Liver (tissue), 9 donors: ENCODE data around the gene IFI27L1. TPM values are rescaled to one million over a fixed set of nuclear protein-coding genes. Genes with fewer than 3 reads are reported as not detected.
A peak's percentile ranks its signal among the peaks of the same experiment; 100 is the strongest.

ENCODE experiments used
- DNase-seq: peaks from one replicate; pipeline ENCODE4 v3.0.0-alpha.2; 2017; ENCODE audit warnings: low spot score
- H3K27ac ChIP-seq, 2 donors: one replicate each; pipeline ENCODE4 v1.7.0; 2013; ENCODE audit warnings: inconsistent platforms in 2 of 2, low read length in 2 of 2, control low read depth in 1 of 2, low read depth in 1 of 2, mild to moderate bottlenecking in 1 of 2
- H3K27me3 ChIP-seq, 4 donors: one replicate each; pipeline versions ENCODE4 v1.6.1 to v1.7.0; 2013; ENCODE audit warnings: low read length in 3 of 4, inconsistent platforms in 1 of 4, mild to moderate bottlenecking in 1 of 4, moderate library complexity in 1 of 4; ENCODE audit not compliant: control insufficient read depth in 4 of 4, insufficient read depth in 4 of 4
- H3K36me3 ChIP-seq, 4 donors: one replicate each; pipeline versions ENCODE4 v1.6.1 to v1.7.0; 2013; ENCODE audit warnings: low read length in 3 of 4, mild to moderate bottlenecking in 3 of 4, low read depth in 1 of 4, moderate library complexity in 1 of 4; ENCODE audit not compliant: control insufficient read depth in 4 of 4, insufficient read depth in 3 of 4
- H3K4me1 ChIP-seq, 4 donors: one replicate each; pipeline versions ENCODE4 v1.6.1 to v1.7.0; 2013; ENCODE audit warnings: low read length in 3 of 4, mild to moderate bottlenecking in 3 of 4, moderate library complexity in 1 of 4; ENCODE audit not compliant: control insufficient read depth in 4 of 4, insufficient read depth in 4 of 4
- H3K4me3 ChIP-seq, 3 donors: one replicate each; pipeline versions ENCODE4 v1.6.1 to v1.7.0; 2013; ENCODE audit warnings: low read length in 3 of 3, control low read depth in 1 of 3, low read depth in 1 of 3, mild to moderate bottlenecking in 1 of 3
- H3K9ac ChIP-seq, 2 donors: one replicate each; pipeline ENCODE4 v1.7.0; 2013; ENCODE audit warnings: low read length in 2 of 2, mild to moderate bottlenecking in 2 of 2, moderate library complexity in 2 of 2, control low read depth in 1 of 2, low read depth in 1 of 2
- H3K9me3 ChIP-seq, 4 donors: one replicate each; pipeline versions ENCODE4 v1.6.1 to v1.7.0; 2013; ENCODE audit warnings: low read length in 3 of 4; ENCODE audit not compliant: control insufficient read depth in 4 of 4
- ATF3 ChIP-seq: IDR thresholded peaks from 2 replicates; pipeline ENCODE4 v1.6.1; 2016; ENCODE audit warnings: antibody characterized with exemption
- EGR1 ChIP-seq, 2 donors: IDR thresholded peaks; 2 replicates each; pipeline ENCODE4 v1.6.1; 2016 to 2018; ENCODE audit warnings: antibody characterized with exemption in 2 of 2, low read depth in 2 of 2
- FOXA1 ChIP-seq: IDR thresholded peaks from 2 replicates; pipeline ENCODE4 v1.6.1; 2016; ENCODE audit warnings: antibody characterized with exemption
- FOXA2 ChIP-seq: IDR thresholded peaks from 2 replicates; pipeline ENCODE4 v1.6.1; 2016; ENCODE audit warnings: antibody characterized with exemption
- GABPA ChIP-seq, 2 donors: IDR thresholded peaks in 1 of 2; conservative IDR thresholded peaks in 1 of 2; 2 replicates each; pipeline ENCODE4 v1.6.1; 2016; ENCODE audit warnings: antibody characterized with exemption in 2 of 2, mild to moderate bottlenecking in 1 of 2, moderate library complexity in 1 of 2
- HNF4A ChIP-seq, 2 donors: conservative IDR thresholded peaks; 2 replicates each; pipeline ENCODE4 v1.6.1; 2016; ENCODE audit warnings: antibody characterized with exemption in 2 of 2, mild to moderate bottlenecking in 2 of 2
- HNF4G ChIP-seq: IDR thresholded peaks from 2 replicates; pipeline ENCODE4 v1.6.1; 2016; ENCODE audit warnings: antibody characterized with exemption
- JUND ChIP-seq, 2 donors: IDR thresholded peaks; 2 replicates each; pipeline ENCODE4 v1.6.1; 2016; ENCODE audit warnings: antibody characterized with exemption in 2 of 2
- NR2F2 ChIP-seq: IDR thresholded peaks from 2 replicates; pipeline ENCODE4 v1.6.1; 2016; ENCODE audit warnings: antibody characterized with exemption
- RAD21 ChIP-seq, 2 donors: IDR thresholded peaks; 2 replicates each; pipeline ENCODE4 v1.6.1; 2016; ENCODE audit warnings: antibody characterized with exemption in 2 of 2, mild to moderate bottlenecking in 2 of 2
- RXRA ChIP-seq, 2 donors: IDR thresholded peaks; 2 replicates each; pipeline ENCODE4 v1.6.1; 2017 to 2018; ENCODE audit warnings: antibody characterized with exemption in 2 of 2, mild to moderate bottlenecking in 1 of 2
- SP1 ChIP-seq: IDR thresholded peaks from 2 replicates; pipeline ENCODE4 v1.6.1; 2018; ENCODE audit warnings: antibody characterized with exemption, mild to moderate bottlenecking
- TAF1 ChIP-seq: conservative IDR thresholded peaks from 2 replicates; pipeline ENCODE4 v1.6.1; 2016; ENCODE audit warnings: antibody characterized with exemption, mild to moderate bottlenecking
- ZBTB33 ChIP-seq: IDR thresholded peaks from 2 replicates; pipeline ENCODE4 v1.6.1; 2016; ENCODE audit warnings: antibody characterized with exemption
- WGBS: extraction: QIAGEN DNeasy Blood & Tissue Kit; methylation state at CpG from one replicate; pipeline ENCODE4 v1.1.7; 2013; 5-methylcytosine and 5-hydroxymethylcytosine counted together
- polyA plus RNA-seq, 2 donors: library from polyadenylated mRNA; stranded (reverse) in 1 of 2; unstranded in 1 of 2; fragments of 200-250 nt in 1 of 2; fragments of >200 nt in 1 of 2; fragmentation: Nextera tagmentation in 1 of 2; extraction: Ambion mirVana in 1 of 2; gene quantifications; one replicate each; pipeline versions ENCODE4 v1.2.1 to v1.2.3, GENCODE V29; 2013 to 2015
- total RNA-seq, 2 donors: library from RNA; depleted of rRNA; stranded (reverse); fragments of >200 nt; gene quantifications; one replicate each; pipeline ENCODE4 v1.2.3, GENCODE V29; 2014
- TF ChIP-seq, protein P1 (sequence below): IDR thresholded peaks from 2 replicates; pipeline ENCODE4 v1.6.1; 2016; ENCODE audit warnings: antibody characterized with exemption, mild to moderate bottlenecking
- TF ChIP-seq, protein P2 (sequence below): fragments of 150-350 bp; IDR thresholded peaks from 2 replicates; pipeline ENCODE4 v1.5.1; 2017; ENCODE audit warnings: improper control_type of control experiment, low read depth, low read length; ENCODE audit not compliant: missing input control
- TF ChIP-seq, protein P3 (sequence below): IDR thresholded peaks from 2 replicates; pipeline ENCODE4 v1.6.1; 2016; ENCODE audit warnings: antibody characterized with exemption
- donor health status: healthy.
- donor health status: healthy.
- donor health status: healthy.
- donor health status: healthy.
- donor health status: healthy.

Gene IFI27L1
- total and polyA plus RNA-seq, 4 donors, result 3.7 to 8.1 (median 5.6) TPM

GRCh38 chr14:94054401-94054800, 26.7 kb upstream of the IFI27L1 start:
- 98% methylated on average over 1 of the region's 1 CpG for WGBS
- TF ChIP-seq, protein P1, sequence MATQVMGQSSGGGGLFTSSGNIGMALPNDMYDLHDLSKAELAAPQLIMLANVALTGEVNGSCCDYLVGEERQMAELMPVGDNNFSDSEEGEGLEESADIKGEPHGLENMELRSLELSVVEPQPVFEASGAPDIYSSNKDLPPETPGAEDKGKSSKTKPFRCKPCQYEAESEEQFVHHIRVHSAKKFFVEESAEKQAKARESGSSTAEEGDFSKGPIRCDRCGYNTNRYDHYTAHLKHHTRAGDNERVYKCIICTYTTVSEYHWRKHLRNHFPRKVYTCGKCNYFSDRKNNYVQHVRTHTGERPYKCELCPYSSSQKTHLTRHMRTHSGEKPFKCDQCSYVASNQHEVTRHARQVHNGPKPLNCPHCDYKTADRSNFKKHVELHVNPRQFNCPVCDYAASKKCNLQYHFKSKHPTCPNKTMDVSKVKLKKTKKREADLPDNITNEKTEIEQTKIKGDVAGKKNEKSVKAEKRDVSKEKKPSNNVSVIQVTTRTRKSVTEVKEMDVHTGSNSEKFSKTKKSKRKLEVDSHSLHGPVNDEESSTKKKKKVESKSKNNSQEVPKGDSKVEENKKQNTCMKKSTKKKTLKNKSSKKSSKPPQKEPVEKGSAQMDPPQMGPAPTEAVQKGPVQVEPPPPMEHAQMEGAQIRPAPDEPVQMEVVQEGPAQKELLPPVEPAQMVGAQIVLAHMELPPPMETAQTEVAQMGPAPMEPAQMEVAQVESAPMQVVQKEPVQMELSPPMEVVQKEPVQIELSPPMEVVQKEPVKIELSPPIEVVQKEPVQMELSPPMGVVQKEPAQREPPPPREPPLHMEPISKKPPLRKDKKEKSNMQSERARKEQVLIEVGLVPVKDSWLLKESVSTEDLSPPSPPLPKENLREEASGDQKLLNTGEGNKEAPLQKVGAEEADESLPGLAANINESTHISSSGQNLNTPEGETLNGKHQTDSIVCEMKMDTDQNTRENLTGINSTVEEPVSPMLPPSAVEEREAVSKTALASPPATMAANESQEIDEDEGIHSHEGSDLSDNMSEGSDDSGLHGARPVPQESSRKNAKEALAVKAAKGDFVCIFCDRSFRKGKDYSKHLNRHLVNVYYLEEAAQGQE, result no peak
- TF ChIP-seq TAF1 (no peak), HNF4A (conservative IDR thresholded peaks at IDR 0.05) (no peak), RXRA (IDR thresholded peaks at IDR 0.05) (no peak), FOXA1 (no peak), EGR1 (IDR thresholded peaks at IDR 0.05; ENCODE audit: low read depth in 2 of 2) (no peak), FOXA2 (no peak), RAD21 (IDR thresholded peaks at IDR 0.05) (no peak), GABPA (IDR thresholded peaks at IDR 0.05 in 1 of 2, conservative IDR thresholded peaks at IDR 0.05 in 1 of 2) (no peak), SP1 (no peak), NR2F2 (no peak)
- TF ChIP-seq, protein P2, sequence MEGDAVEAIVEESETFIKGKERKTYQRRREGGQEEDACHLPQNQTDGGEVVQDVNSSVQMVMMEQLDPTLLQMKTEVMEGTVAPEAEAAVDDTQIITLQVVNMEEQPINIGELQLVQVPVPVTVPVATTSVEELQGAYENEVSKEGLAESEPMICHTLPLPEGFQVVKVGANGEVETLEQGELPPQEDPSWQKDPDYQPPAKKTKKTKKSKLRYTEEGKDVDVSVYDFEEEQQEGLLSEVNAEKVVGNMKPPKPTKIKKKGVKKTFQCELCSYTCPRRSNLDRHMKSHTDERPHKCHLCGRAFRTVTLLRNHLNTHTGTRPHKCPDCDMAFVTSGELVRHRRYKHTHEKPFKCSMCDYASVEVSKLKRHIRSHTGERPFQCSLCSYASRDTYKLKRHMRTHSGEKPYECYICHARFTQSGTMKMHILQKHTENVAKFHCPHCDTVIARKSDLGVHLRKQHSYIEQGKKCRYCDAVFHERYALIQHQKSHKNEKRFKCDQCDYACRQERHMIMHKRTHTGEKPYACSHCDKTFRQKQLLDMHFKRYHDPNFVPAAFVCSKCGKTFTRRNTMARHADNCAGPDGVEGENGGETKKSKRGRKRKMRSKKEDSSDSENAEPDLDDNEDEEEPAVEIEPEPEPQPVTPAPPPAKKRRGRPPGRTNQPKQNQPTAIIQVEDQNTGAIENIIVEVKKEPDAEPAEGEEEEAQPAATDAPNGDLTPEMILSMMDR, result no peak
- TF ChIP-seq, protein P3, sequence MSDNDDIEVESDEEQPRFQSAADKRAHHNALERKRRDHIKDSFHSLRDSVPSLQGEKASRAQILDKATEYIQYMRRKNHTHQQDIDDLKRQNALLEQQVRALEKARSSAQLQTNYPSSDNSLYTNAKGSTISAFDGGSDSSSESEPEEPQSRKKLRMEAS, result no peak
- no peak overlapping the region for H3K9ac ChIP-seq
- peak; percentile 14 for DNase-seq
- peaks cover 7 to 49% (median 38%) of the 10 kb centered on the region in 4 donors for H3K36me3 ChIP-seq
- peaks cover 10 to 40% (median 30%) of the 10 kb centered on the region in 4 donors for H3K4me1 ChIP-seq
- no peaks in the 10 kb centered on the region for H3K9me3 ChIP-seq
- H3K27ac ChIP-seq, result no peak overlapping the region
- H3K27me3 ChIP-seq, result no peaks in the 10 kb centered on the region
- H3K4me3 ChIP-seq, result no peak overlapping the region

- no peak for TF ChIP-seq RAD21 (IDR thresholded peaks at IDR 0.05)
- TF ChIP-seq ZBTB33, result no peak
- TF ChIP-seq, protein P1, result no peak
- TF ChIP-seq, protein P2, result no peak
- TF ChIP-seq TAF1, result no peak
- TF ChIP-seq SP1, result no peak
- TF ChIP-seq EGR1 (IDR thresholded peaks at IDR 0.05; ENCODE audit: low read depth in 2 of 2), result no peak
- no peak for TF ChIP-seq NR2F2
- no peak for TF ChIP-seq JUND (IDR thresholded peaks at IDR 0.05)
- TF ChIP-seq HNF4A (conservative IDR thresholded peaks at IDR 0.05), result no peak
- no peak for TF ChIP-seq HNF4G
- no peak for TF ChIP-seq GABPA (IDR thresholded peaks at IDR 0.05 in 1 of 2, conservative IDR thresholded peaks at IDR 0.05 in 1 of 2)
- TF ChIP-seq FOXA1, result no peak
- no peak for TF ChIP-seq ATF3
- H3K4me3 ChIP-seq, result no peak overlapping the region
- 95% methylated on average over 7 of the region's 7 CpGs for WGBS
- no peaks in the 10 kb centered on the region for H3K9me3 ChIP-seq
- H3K9ac ChIP-seq, result no peak overlapping the region
- peaks cover 12 to 45% (median 35%) of the 10 kb centered on the region in 4 donors for H3K4me1 ChIP-seq
- H3K27me3 ChIP-seq, result no peaks in the 10 kb centered on the region
- H3K27ac ChIP-seq, result no peak overlapping the region
- H3K36me3 ChIP-seq, result peaks cover 5 to 49% (median 36%) of the 10 kb centered on the region in 4 donors
- DNase-seq, result peak; percentile 16
These were observed 26.2 kb upstream of the IFI27L1 start for GRCh38 chr14:94054936-94055335.
